ENCODE data around the gene SELENOM.

GRCh38 chr22:31062566-31063230 is 44.7 kb downstream of the SELENOM start:
- TF ChIP-seq POLR2AphosphoS5 (IDR thresholded peaks at IDR 0.05; ENCODE audit: low read depth, low read length) (no peak), POLR2A (IDR thresholded peaks at IDR 0.05; ENCODE audit: low read depth, low read length) (no peak), SPI1 (IDR thresholded peaks at IDR 0.05; ENCODE audit: low read depth, low read length) (no peak)
